GM12878 (cell line): ENCODE measurements around the gene TUBD1. TPM values are rescaled to one million over a fixed set of nuclear protein-coding genes. Genes with fewer than 3 reads are reported as not detected.
A peak's percentile ranks its signal among the peaks of the same experiment; 100 is the strongest.

ENCODE experiments used
- ATAC-seq: fragments of 200-7000 bp; cut with Tn5 transposase; 3 replicates; pipeline ENCODE4 v1.9.1; 2020; ENCODE audit warnings: mild to moderate bottlenecking, moderate library complexity
- BruUV-seq: library from RNA; stranded (reverse); fragments of 400-500 nt; replicated peaks from 2 replicates; lab custom pipeline; 2021; lab: Mats Ljungman, UMichigan
- CTCF ChIA-PET: fragments of 300-600 bp; sonication (Branson Sonifier 250); formaldehyde crosslinking; extraction: SDS; loops from one replicate; lab custom pipeline; 2021; ENCODE audit warnings: inconsistent platforms; lab: Yijun Ruan, JAX
- POLR2A ChIA-PET: fragments of 350-600 bp; formaldehyde crosslinking; extraction: SDS; loops from one replicate; lab custom pipeline; 2021; ENCODE audit warnings: inconsistent platforms; lab: Charles Lee
- RAD21 ChIA-PET: fragments of 300-600 bp; sonication (Branson Sonifier 250); formaldehyde crosslinking; loops from one replicate; lab custom pipeline; 2023; ENCODE audit warnings: antibody characterized with exemption; ENCODE audit not compliant: unreplicated experiment; lab: Charles Lee
- SMC1A ChIA-PET: fragments of 300-600 bp; sonication (Branson Sonifier 250); formaldehyde crosslinking; loops from one replicate; lab custom pipeline; 2023; ENCODE audit not compliant: unreplicated experiment, uncharacterized antibody; lab: Charles Lee
- DNase-seq: peaks from one replicate; pipeline ENCODE4 v3.0.0-alpha.2; 2011; ENCODE audit warnings: low read depth, low spot score
- FAIRE-seq: peaks from 3 replicates; lab custom pipeline; 2011; peaks lifted over from hg19 to GRCh38; lab: Jason Lieb, UNC
- H2AFZ ChIP-seq: 2 replicates; pipeline ENCODE4 v1.6.0; 2011; ENCODE audit warnings: low read depth, low read length, control low read depth; ENCODE audit not compliant: control insufficient read depth
- H3K27ac ChIP-seq: 2 replicates; pipeline ENCODE4 v1.5.1; 2011; ENCODE audit warnings: control low read depth; ENCODE audit not compliant: control insufficient read depth, insufficient read depth
- H3K27me3 ChIP-seq, 2 experiments: replicated peaks in 1 of 2; 2 replicates each; pipeline versions ENCODE4 v1.6.0 to v1.6.1; 2011; ENCODE audit warnings: low read length in 1 of 2; ENCODE audit not compliant: control insufficient read depth in 2 of 2, insufficient read depth in 2 of 2
- H3K36me3 ChIP-seq, 2 experiments: 2 replicates each; pipeline ENCODE4 v1.5.1; 2011; ENCODE audit warnings: low read length in 1 of 2; ENCODE audit not compliant: control insufficient read depth in 2 of 2, insufficient read depth in 2 of 2
- H3K4me1 ChIP-seq: 2 replicates; pipeline ENCODE4 v1.6.1; 2011; ENCODE audit warnings: mild to moderate bottlenecking, low read length, moderate library complexity, mixed read lengths; ENCODE audit not compliant: control insufficient read depth, insufficient read depth
- H3K4me2 ChIP-seq: 2 replicates; pipeline ENCODE4 v1.6.0; 2011; ENCODE audit warnings: control low read depth; ENCODE audit not compliant: control insufficient read depth, insufficient read depth
- H3K4me3 ChIP-seq: fragments of 200-600 bp; sonication (generic); 2 replicates; pipeline ENCODE4 v1.5.1; 2016
- H3K79me2 ChIP-seq: 2 replicates; pipeline ENCODE4 v1.6.0; 2011; ENCODE audit warnings: low read length; ENCODE audit not compliant: control insufficient read depth, insufficient read depth
- H3K9ac ChIP-seq: 2 replicates; pipeline ENCODE4 v1.8.0; 2011; ENCODE audit warnings: low read length, control low read depth, mixed read lengths; ENCODE audit not compliant: control insufficient read depth, insufficient read depth
- H3K9me3 ChIP-seq: replicated peaks from 3 replicates; pipeline ENCODE4 v1.5.1; 2011; ENCODE audit warnings: mild to moderate bottlenecking, low read length; ENCODE audit not compliant: control insufficient read depth, insufficient read depth
- H4K20me1 ChIP-seq: 2 replicates; pipeline ENCODE4 v1.6.0; 2011; ENCODE audit not compliant: control insufficient read depth, insufficient read depth
- ETV6 ChIP-seq, 2 experiments: fragments of 450-650 bp in 1 of 2; IDR thresholded peaks in 1 of 2; conservative IDR thresholded peaks in 1 of 2; 2 replicates each; pipeline ENCODE4 v1.6.1; 2014; ENCODE audit warnings: antibody characterized with exemption in 1 of 2, borderline replicate concordance in 1 of 2, low read depth in 1 of 2, mild to moderate bottlenecking in 1 of 2, moderate library complexity in 1 of 2
- NFXL1 ChIP-seq: fragments of 450-650 bp; IDR thresholded peaks from 2 replicates; pipeline ENCODE4 v1.6.1; 2017; ENCODE audit warnings: antibody characterized with exemption, mild to moderate bottlenecking, borderline replicate concordance
- RAD21 ChIP-seq: IDR thresholded peaks from 2 replicates; pipeline ENCODE4 v1.6.1; 2011; ENCODE audit warnings: mild to moderate bottlenecking, low read depth, low read length, moderate library complexity; ENCODE audit not compliant: insufficient read depth
- SMC3 ChIP-seq: IDR thresholded peaks from 2 replicates; pipeline ENCODE4 v1.6.1; 2011; ENCODE audit warnings: low read length, improper control_type of control experiment, borderline replicate concordance
- WGBS: methylation state at CpG from one replicate; pipeline ENCODE4 v1.1.6; 2016; ENCODE audit warnings: low lambda C conversion rate; ENCODE audit not compliant: insufficient replicate concordance, insufficient coverage; ENCODE audit errors: missing lambda C conversion rate; 5-methylcytosine and 5-hydroxymethylcytosine counted together
- in situ Hi-C: fragments of 300-500 bp; cut with MboI; formaldehyde crosslinking; loops from 9 replicates; pipeline ENCODE4 v1.14.3; 2018; ENCODE audit warnings: mixed read lengths
- intact Hi-C: fragments of 100-400 bp; cut with micrococcal nuclease; formaldehyde crosslinking; loops from one replicate; pipeline ENCODE4 v1.14.2; 2022; ENCODE audit not compliant: unreplicated experiment
- polyA plus RNA-seq, 11 experiments: library from polyadenylated mRNA; depleted of rRNA in 4 of 11; unstranded in 6 of 11; stranded (reverse) in 5 of 11; fragments of >200 nt; fragmentation: Nextera tagmentation in 4 of 11; fragmentation: Illumina TruSeq in 1 of 11; extraction: Ambion mirVana in 4 of 11; extraction: Trizol in 1 of 11; gene quantifications; 1 replicate in 1 of 11; 2 replicates in 10 of 11; pipeline versions ENCODE4 v1.2.1 to v1.2.3, GENCODE V29; 2011 to 2016; ENCODE audit warnings: inconsistent platforms in 2 of 11, missing spikeins in 2 of 11, low read depth in 1 of 11
- total RNA-seq, 4 experiments: library from RNA; depleted of rRNA in 3 of 4; stranded (reverse); fragments of >200 nt in 3 of 4; fragmentation: Illumina TruSeq in 1 of 4; extraction: Trizol in 1 of 4; gene quantifications; 2 replicates each; pipeline versions ENCODE4 v1.2.1 to v1.2.3, GENCODE V29; 2013 to 2021
- TF ChIP-seq, protein P1 (sequence below): IDR thresholded peaks from 2 replicates; pipeline ENCODE4 v1.6.1; 2011; ENCODE audit warnings: low read depth, low read length, improper control_type of control experiment, borderline replicate concordance
- TF ChIP-seq, protein P2 (sequence below), 3 experiments: IDR thresholded peaks in 2 of 3; conservative IDR thresholded peaks in 1 of 3; 2 replicates each; pipeline ENCODE4 v1.5.1; 2011; ENCODE audit warnings: low read depth in 3 of 3, low read length in 3 of 3, mild to moderate bottlenecking in 3 of 3, control low read depth in 2 of 3, moderate library complexity in 2 of 3, inconsistent platforms in 1 of 3, mixed read lengths in 1 of 3; ENCODE audit not compliant: control insufficient read depth in 2 of 3, insufficient read depth in 1 of 3; ENCODE audit errors: extremely low read depth in 1 of 3

The TUBD1 gene
- total and polyA plus RNA-seq, 10 of the 15 experiments (the other 5 are each of a cell fraction or from before 2014, with no cell fraction given), result 5.3 to 10.8 (median 8.3) TPM

DNA sequence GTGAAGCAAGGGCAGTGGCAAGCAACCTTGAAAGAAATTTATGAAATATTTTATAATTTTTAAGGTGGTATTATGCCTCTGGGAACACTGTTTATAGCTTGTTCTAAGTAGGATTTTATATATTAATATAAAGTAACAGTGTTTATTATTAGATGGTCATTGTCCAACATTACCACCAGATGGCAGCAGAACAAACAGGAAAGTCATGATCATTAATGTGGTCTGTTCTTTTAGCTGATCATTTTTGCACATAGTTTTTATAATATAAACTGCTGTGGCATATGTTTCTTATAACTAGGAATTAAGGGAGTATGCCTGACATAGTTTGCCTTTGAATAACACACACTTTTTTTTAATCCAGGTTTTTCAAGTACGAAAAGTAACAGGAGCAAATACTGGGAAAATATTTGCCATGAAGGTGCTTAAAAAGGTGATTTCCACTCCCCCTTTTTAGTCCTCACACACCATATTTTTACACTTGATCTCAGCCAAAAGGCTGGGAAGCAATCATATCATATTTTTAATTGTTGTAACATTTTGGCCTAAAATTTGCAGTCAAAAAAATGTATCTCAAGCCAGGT lies 21.6 kb upstream of the TUBD1 start:
- intact Hi-C loops (loop anchor here (5.0 to 10.0 kb wide), 2 partner anchors 120 to 162 kb away; no protein-coding TSS in a partner anchor), in situ Hi-C loops (no loop called here)
- Histone ChIP-seq H3K4me1 (no peaks in the 10 kb centered on the region), H3K27ac (no peak overlapping the region), H2AFZ (no peak overlapping the region), H3K79me2 (no peaks in the 10 kb centered on the region), H3K4me3 (no peak overlapping the region), H4K20me1 (no peaks in the 10 kb centered on the region), H3K9me3 (no peaks in the 10 kb centered on the region), H3K9ac (no peak overlapping the region), H3K4me2 (no peak overlapping the region), H3K27me3 (no peaks in the 10 kb centered on the region), H3K36me3 (peaks cover 0 to 18% of the 10 kb centered on the region in 2 experiments; a peak in 2 of 4 replicates)
- peak; percentile 77 for ATAC-seq
- FAIRE-seq, result peak; percentile 89
- BruUV-seq, result no TSS peak
- TF ChIP-seq ETV6 (conservative IDR thresholded peaks at IDR 0.05 in 1 of 2, IDR thresholded peaks at IDR 0.05 in 1 of 2; ENCODE audit: borderline replicate concordance in 1 of 2, low read depth in 1 of 2), result peak in 1 of 2 experiments; percentile 57; a peak in 2 of 4 replicates
- peak; percentile 53 for TF ChIP-seq RAD21
- TF ChIP-seq SMC3, result peak; percentile 61; the same call in 1 of the 2 replicates
- TF ChIP-seq, protein P1, sequence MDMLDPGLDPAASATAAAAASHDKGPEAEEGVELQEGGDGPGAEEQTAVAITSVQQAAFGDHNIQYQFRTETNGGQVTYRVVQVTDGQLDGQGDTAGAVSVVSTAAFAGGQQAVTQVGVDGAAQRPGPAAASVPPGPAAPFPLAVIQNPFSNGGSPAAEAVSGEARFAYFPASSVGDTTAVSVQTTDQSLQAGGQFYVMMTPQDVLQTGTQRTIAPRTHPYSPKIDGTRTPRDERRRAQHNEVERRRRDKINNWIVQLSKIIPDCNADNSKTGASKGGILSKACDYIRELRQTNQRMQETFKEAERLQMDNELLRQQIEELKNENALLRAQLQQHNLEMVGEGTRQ, result no peak
- TF ChIP-seq, protein P2, sequence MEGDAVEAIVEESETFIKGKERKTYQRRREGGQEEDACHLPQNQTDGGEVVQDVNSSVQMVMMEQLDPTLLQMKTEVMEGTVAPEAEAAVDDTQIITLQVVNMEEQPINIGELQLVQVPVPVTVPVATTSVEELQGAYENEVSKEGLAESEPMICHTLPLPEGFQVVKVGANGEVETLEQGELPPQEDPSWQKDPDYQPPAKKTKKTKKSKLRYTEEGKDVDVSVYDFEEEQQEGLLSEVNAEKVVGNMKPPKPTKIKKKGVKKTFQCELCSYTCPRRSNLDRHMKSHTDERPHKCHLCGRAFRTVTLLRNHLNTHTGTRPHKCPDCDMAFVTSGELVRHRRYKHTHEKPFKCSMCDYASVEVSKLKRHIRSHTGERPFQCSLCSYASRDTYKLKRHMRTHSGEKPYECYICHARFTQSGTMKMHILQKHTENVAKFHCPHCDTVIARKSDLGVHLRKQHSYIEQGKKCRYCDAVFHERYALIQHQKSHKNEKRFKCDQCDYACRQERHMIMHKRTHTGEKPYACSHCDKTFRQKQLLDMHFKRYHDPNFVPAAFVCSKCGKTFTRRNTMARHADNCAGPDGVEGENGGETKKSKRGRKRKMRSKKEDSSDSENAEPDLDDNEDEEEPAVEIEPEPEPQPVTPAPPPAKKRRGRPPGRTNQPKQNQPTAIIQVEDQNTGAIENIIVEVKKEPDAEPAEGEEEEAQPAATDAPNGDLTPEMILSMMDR (IDR thresholded peaks at IDR 0.05 in 2 of 3, conservative IDR thresholded peaks at IDR 0.05 in 1 of 3; ENCODE audit: control insufficient read depth in 2 of 3, extremely low read depth in 1 of 3, insufficient read depth in 1 of 3, low read depth in 3 of 3, low read length in 3 of 3), result peak; percentile 42 to 54 (median 47); a peak in 5 of 6 replicates
- TF ChIP-seq NFXL1, result peak; percentile 89
- RAD21 ChIA-PET, result interaction anchor here (0.6 to 1.6 kb wide), 12 partner anchors 9 to 395 kb away, joined by 3 to 21 read pairs (median 4); partner anchors contain the start of genes RNFT1, RPS6KB1 and TUBD1
- no peak for DNase-seq
- POLR2A ChIA-PET, result no interaction called here
- SMC1A ChIA-PET, result interaction anchor here (0.6 to 4.9 kb wide), 11 partner anchors 10 to 797 kb away, joined by 3 to 40 read pairs (median 4); partner anchors contain the start of gene RNFT1
- 100% methylated on average over 1 of the region's 1 CpG for WGBS
- CTCF ChIA-PET, result interaction anchor here (0.5 to 5.0 kb wide), 32 partner anchors 10 to 998 kb away, joined by 3 to 49 read pairs (median 4); partner anchors contain the start of genes PTRH2, RNFT1, RPS6KB1 and TUBD1
